ENCODE results near the gene PCDHGA8. TPM values are rescaled to one million over a fixed set of nuclear protein-coding genes. Genes with fewer than 3 reads are reported as not detected.
"Not testable (repeated sequence)": the region's sequence is repeated elsewhere in the genome, so short reads cannot be mapped to it uniquely, and the experiment has no call there.

Gene PCDHGA8
- total RNA-seq, 1 donor from 2014 or later: 1.5 TPM

DNA sequence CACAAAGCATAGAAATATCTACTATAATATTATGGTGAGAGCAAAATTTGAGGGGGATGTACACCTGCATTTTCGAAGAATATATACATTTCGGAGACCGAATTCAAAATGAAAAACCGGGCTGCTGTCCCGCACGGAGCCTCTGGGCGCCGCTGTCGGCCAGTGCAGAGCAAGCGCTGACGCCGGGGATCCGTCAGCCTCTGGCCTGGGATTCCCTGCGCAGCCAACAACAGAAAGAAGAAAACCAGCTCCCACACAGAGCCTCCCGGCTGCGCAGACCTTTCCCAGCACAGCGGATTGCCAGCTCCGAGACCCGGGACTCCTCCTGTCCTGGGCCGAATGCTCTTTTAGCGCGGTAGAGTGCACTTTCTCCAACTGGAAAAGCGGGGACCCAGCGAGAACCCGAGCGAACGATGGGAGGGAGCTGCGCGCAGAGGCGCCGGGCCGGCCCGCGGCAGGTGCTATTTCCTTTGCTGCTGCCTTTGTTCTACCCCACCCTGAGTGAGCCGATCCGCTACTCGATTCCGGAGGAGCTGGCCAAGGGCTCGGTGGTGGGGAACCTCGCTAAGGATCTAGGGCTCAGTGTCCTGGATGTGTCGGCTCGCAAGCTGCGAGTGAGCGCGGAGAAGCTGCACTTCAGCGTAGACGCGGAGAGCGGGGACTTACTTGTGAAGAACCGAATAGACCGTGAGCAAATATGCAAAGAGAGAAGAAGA lies 15.5 kb downstream of the PCDHGA8 start, which contains the start of gene PCDHGB6:
Gene PCDHGB6, plus strand, starts transcription at position 232 of the 716 bp plus-strand sequence. Its CDS starts 182 bp downstream, at position 414.
- H3K27me3 ChIP-seq (ENCODE audit: low read depth): peaks cover 16% of the 10 kb centered on the region
- DNase-seq (peak; percentile 76), ATAC-seq (peak; percentile 84 to 90)
- H3K4me3 ChIP-seq: peak within 1 kb of the TSS; percentile 44
- H3K4me1 ChIP-seq; H3K36me3 ChIP-seq; H3K27ac ChIP-seq; intact Hi-C loops (cut with DNase I): not testable (repeated sequence)
- TF ChIP-seq, protein P1, sequence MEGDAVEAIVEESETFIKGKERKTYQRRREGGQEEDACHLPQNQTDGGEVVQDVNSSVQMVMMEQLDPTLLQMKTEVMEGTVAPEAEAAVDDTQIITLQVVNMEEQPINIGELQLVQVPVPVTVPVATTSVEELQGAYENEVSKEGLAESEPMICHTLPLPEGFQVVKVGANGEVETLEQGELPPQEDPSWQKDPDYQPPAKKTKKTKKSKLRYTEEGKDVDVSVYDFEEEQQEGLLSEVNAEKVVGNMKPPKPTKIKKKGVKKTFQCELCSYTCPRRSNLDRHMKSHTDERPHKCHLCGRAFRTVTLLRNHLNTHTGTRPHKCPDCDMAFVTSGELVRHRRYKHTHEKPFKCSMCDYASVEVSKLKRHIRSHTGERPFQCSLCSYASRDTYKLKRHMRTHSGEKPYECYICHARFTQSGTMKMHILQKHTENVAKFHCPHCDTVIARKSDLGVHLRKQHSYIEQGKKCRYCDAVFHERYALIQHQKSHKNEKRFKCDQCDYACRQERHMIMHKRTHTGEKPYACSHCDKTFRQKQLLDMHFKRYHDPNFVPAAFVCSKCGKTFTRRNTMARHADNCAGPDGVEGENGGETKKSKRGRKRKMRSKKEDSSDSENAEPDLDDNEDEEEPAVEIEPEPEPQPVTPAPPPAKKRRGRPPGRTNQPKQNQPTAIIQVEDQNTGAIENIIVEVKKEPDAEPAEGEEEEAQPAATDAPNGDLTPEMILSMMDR (IDR thresholded peaks at IDR 0.05): peak; percentile 59
- peaks cover 65% of the 10 kb centered on the region for H3K9me3 ChIP-seq

DNA sequence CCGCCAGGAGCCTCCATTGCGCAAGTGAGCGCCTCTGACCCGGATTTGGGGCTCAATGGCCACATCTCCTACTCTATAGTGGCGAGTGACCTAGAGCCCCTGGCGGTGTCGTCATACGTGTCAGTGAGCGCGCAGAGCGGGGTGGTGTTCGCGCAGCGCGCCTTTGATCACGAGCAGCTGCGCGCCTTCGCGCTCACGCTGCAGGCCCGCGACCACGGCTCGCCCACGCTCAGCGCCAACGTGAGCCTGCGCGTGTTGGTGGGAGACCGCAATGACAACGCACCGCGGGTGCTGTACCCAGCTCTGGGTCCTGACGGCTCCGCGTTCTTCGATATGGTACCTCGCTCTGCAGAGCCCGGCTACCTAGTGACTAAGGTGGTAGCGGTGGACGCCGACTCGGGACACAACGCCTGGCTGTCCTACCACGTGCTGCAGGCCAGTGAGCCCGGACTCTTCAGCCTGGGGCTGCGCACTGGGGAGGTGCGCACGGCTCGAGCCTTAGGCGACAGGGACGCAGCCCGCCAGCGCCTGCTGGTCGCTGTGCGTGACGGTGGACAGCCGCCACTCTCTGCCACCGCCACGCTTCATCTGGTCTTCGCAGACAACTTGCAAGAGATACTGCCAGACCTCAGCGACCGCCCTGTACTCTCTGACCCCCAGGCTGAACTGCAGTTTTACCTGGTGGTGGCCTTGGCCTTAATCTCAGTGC lies 17.3 kb downstream of the PCDHGA8 start:
- DNase-seq (no peak), ATAC-seq (no peak)
- no peaks in the 10 kb centered on the region for H3K36me3 ChIP-seq
- peaks cover 72% of the 10 kb centered on the region for H3K9me3 ChIP-seq
- TF ChIP-seq, protein P1 (IDR thresholded peaks at IDR 0.05): no peak
- H3K27ac ChIP-seq: no peak overlapping the region
- peaks cover 3% of the 10 kb centered on the region for H3K4me1 ChIP-seq
- H3K4me3 ChIP-seq: no peak overlapping the region
- peaks cover 15% of the 10 kb centered on the region for H3K27me3 ChIP-seq (ENCODE audit: low read depth)
- intact Hi-C loops (cut with DNase I): no loop called here

DNA sequence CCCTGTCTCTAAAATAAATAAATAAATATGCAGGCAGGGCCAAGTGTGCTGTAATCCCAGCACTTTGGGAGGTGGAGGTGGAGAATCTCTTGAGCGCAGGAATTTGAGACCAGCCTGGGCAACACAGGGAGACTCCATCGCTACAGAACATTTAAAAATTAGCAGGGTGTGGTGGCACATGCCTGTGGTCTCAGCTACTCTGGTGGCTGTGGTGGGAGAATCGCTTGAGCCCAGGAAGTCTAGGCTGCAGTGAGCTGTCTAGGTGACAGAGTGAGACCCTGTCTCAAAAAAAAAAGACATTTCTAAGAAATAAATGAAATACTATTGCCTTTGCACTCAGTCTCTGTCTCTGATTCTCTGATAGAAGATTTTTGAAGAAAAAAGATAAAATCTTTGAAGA lies 19.1 kb downstream of the PCDHGA8 start:
- H3K27ac ChIP-seq: no peak overlapping the region
- ATAC-seq (no peak), DNase-seq (no peak)
- peaks cover 3% of the 10 kb centered on the region for H3K4me1 ChIP-seq
- intact Hi-C loops (cut with DNase I): no loop called here
- peaks cover 16% of the 10 kb centered on the region for H3K27me3 ChIP-seq (ENCODE audit: low read depth)
- H3K9me3 ChIP-seq: peaks cover 85% of the 10 kb centered on the region
- H3K4me3 ChIP-seq: no peak overlapping the region
- no peaks in the 10 kb centered on the region for H3K36me3 ChIP-seq
- TF ChIP-seq, protein P1 (IDR thresholded peaks at IDR 0.05): no peak

DNA sequence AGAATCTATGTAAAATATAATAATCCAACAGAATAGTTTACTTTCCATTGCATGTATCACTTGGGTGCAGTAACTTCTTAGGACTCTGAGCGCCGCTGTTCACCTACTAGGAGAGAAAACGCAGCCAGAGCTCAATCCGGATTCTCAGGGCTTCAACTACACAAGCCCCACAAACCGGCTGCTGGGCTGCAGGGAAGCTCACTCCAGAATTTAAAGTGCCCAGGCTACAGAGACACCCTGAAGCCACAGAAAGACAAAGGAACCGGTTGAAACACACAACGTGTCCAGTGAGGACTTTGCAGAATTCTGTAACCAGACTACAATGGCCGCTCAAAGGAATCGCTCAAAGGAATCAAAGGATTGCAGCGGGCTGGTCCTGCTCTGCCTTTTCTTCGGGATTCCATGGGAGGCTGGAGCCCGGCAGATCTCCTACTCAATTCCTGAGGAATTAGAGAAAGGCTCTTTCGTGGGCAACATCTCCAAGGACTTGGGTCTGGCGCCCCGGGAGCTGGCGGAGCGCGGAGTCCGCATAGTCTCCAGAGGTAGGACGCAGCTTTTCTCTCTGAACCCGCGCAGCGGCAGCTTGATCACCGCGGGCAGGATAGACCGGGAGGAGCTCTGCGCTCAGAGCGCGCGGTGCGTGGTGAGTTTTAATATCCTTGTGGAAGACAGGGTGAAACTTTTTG lies 20.6 kb downstream of the PCDHGA8 start, which contains the start of gene PCDHGA10:
Gene PCDHGA10, plus strand, starts transcription at position 134 of the 686 bp plus-strand sequence. Its CDS starts 189 bp downstream, at position 323.
- Histone ChIP-seq H3K27me3 (ENCODE audit: low read depth) (peaks cover 16% of the 10 kb centered on the region), H3K36me3 (no peaks in the 10 kb centered on the region), H3K4me1 (peaks cover 3% of the 10 kb centered on the region), H3K27ac (no peak within 1 kb of the TSS), H3K9me3 (peaks cover 81% of the 10 kb centered on the region), H3K4me3 (peak within 1 kb of the TSS; percentile 45)
- intact Hi-C loops (cut with DNase I): no loop called here
- DNase-seq: no peak
- TF ChIP-seq, protein P1 (IDR thresholded peaks at IDR 0.05): peak; percentile 51
- peak; percentile 69 to 84 for ATAC-seq

DNA sequence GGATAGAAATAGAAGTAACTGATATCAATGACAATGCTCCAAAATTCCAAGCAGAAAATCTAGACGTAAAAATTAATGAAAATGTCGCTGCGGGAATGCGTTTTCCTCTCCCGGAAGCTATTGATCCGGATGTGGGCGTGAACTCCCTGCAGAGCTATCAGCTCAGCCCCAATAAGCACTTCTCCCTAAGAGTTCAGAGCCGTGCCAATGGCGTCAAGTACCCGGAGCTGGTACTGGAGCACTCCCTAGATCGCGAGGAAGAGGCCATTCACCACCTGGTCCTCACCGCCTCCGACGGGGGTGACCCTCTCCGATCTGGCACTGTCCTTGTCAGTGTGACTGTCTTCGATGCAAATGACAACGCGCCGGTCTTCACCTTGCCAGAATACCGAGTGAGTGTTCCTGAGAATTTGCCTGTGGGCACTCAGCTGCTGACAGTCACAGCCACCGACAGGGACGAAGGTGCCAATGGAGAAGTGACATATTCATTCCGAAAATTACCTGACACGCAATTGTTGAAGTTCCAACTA lies 21.2 kb downstream of the PCDHGA8 start:
- H3K4me3 ChIP-seq: peak overlapping the region; percentile 45
- DNase-seq: no peak
- H3K27me3 ChIP-seq (ENCODE audit: low read depth): peaks cover 19% of the 10 kb centered on the region
- intact Hi-C loops (cut with DNase I): no loop called here
- no peak overlapping the region for H3K27ac ChIP-seq
- ATAC-seq: peak in 1 of 2 donors; percentile 25
- peaks cover 81% of the 10 kb centered on the region for H3K9me3 ChIP-seq
- H3K4me1 ChIP-seq: peaks cover 3% of the 10 kb centered on the region
- TF ChIP-seq, protein P1 (IDR thresholded peaks at IDR 0.05): no peak
- no peaks in the 10 kb centered on the region for H3K36me3 ChIP-seq

DNA sequence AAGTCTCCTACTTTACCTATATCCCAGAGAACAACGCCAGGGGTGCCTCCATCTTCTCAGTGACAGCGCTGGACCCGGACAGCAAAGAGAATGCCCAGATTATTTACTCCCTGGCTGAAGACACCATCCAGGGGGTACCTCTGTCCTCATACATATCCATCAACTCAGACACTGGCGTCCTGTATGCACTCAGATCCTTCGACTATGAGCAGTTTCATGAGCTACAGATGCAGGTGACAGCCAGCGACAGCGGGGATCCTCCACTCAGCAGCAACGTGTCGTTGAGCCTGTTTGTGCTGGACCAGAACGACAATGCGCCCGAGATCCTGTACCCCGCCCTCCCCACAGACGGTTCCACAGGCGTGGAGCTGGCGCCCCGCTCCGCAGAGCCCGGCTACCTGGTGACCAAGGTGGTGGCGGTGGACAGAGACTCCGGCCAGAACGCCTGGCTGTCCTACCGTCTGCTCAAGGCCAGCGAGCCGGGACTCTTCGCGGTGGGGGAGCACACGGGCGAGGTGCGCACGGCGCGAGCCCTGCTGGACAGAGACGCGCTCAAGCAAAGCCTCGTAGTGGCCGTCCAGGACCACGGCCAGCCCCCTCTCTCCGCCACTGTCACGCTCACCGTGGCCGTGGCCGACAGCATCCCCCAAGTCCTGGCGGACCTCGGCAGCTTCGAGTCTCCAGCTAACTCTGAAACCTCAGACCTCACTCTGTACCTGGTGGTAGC lies 22.3 kb downstream of the PCDHGA8 start:
- H3K36me3 ChIP-seq; intact Hi-C loops (cut with DNase I); H3K4me1 ChIP-seq; DNase-seq; ATAC-seq; H3K27ac ChIP-seq; H3K4me3 ChIP-seq: not testable (repeated sequence)
- Histone ChIP-seq H3K27me3 (ENCODE audit: low read depth) (peaks cover 19% of the 10 kb centered on the region), H3K9me3 (peaks cover 81% of the 10 kb centered on the region)

DNA sequence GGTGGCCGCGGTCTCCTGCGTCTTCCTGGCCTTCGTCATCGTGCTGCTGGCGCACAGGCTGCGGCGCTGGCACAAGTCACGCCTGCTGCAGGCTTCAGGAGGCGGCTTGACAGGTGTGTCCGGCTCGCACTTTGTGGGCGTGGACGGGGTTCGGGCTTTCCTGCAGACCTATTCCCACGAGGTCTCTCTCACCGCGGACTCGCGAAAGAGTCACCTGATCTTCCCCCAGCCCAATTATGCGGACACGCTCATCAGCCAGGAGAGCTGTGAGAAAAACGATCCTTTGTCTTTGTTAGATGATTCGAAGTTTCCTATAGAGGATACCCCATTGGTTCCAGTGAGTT lies 22.8 kb downstream of the PCDHGA8 start:
- ATAC-seq: not testable (repeated sequence)

More for the DNA sequence above, 22.8 kb downstream of the PCDHGA8 start:
- H3K36me3 ChIP-seq; intact Hi-C loops (cut with DNase I); H3K27ac ChIP-seq; H3K4me1 ChIP-seq; H3K4me3 ChIP-seq; DNase-seq: not testable (repeated sequence)
- peaks cover 16% of the 10 kb centered on the region for H3K27me3 ChIP-seq (ENCODE audit: low read depth)
- peaks cover 80% of the 10 kb centered on the region for H3K9me3 ChIP-seq
